Progenitor cell of endocrine pancreas (in vitro differentiated cells): ENCODE data around the gene DENND1A. TPM values are rescaled to one million over a fixed set of nuclear protein-coding genes. Genes with fewer than 3 reads are reported as not detected.

Experiments used
- DNase-seq: peaks from one replicate; pipeline ENCODE4 v3.0.0; 2021; ENCODE audit warnings: low spot score; ENCODE audit not compliant: unreplicated experiment
- H3K27ac Mint-ChIP-seq: 2 replicates; pipeline ENCODE4 v1.8.0; 2021; ENCODE audit warnings: mild to moderate bottlenecking, moderate library complexity, mixed read lengths
- H3K27me3 Mint-ChIP-seq: 2 replicates; pipeline ENCODE4 v1.8.0; 2021; ENCODE audit warnings: mixed read lengths
- H3K36me3 Mint-ChIP-seq: 2 replicates; pipeline ENCODE4 v1.8.0; 2022; ENCODE audit warnings: mixed read lengths; ENCODE audit not compliant: insufficient read depth
- H3K4me1 Mint-ChIP-seq: 2 replicates; pipeline ENCODE4 v1.8.0; 2021; ENCODE audit warnings: low read depth, mixed read lengths
- H3K4me3 Mint-ChIP-seq: 2 replicates; pipeline ENCODE4 v1.8.0; 2021; ENCODE audit warnings: low read depth, mild to moderate bottlenecking, moderate library complexity, mixed read lengths
- H3K9me3 Mint-ChIP-seq: 2 replicates; pipeline ENCODE4 v1.8.0; 2021; ENCODE audit warnings: low read depth, mixed read lengths
- total RNA-seq: library from RNA; stranded (reverse); gene quantifications from 2 replicates; pipeline ENCODE4 v1.2.1, GENCODE V29; 2021
- TF ChIP-seq, protein P1 (sequence below): fragments of 200-600 bp; sonication (generic); IDR thresholded peaks from one replicate; pipeline ENCODE4 v1.5.0; 2021; ENCODE audit warnings: antibody characterized with exemption, mild to moderate bottlenecking; ENCODE audit not compliant: unreplicated experiment

Gene DENND1A
- total RNA-seq, 1 donor from 2014 or later: 20.1 TPM

DNA sequence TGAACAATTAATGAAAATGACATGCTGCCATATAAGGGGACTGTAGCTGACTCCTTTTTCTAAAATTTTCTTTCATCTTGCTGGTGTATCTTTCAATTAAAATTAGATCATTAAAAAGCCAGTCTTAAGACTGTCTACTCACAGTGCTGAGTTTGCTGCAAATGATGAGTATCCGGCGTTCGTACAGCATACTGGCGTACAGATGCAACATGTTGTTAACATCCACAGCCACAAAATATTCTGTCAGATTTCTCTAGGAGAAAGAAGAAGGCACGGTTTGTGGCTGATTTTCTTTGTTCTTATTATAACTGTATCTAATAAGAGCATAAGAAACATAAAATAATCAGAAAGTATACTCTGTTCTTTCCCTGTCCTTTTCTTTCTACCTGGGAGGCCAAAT is 278.1 kb downstream of the DENND1A start:
- no peak overlapping the region for H3K4me3 Mint-ChIP-seq
- H3K27ac Mint-ChIP-seq: no peak overlapping the region
- H3K27me3 Mint-ChIP-seq: peaks cover 53% of the 10 kb centered on the region
- H3K36me3 Mint-ChIP-seq: peaks cover 7% of the 10 kb centered on the region
- no peak for DNase-seq
- TF ChIP-seq, protein P1, sequence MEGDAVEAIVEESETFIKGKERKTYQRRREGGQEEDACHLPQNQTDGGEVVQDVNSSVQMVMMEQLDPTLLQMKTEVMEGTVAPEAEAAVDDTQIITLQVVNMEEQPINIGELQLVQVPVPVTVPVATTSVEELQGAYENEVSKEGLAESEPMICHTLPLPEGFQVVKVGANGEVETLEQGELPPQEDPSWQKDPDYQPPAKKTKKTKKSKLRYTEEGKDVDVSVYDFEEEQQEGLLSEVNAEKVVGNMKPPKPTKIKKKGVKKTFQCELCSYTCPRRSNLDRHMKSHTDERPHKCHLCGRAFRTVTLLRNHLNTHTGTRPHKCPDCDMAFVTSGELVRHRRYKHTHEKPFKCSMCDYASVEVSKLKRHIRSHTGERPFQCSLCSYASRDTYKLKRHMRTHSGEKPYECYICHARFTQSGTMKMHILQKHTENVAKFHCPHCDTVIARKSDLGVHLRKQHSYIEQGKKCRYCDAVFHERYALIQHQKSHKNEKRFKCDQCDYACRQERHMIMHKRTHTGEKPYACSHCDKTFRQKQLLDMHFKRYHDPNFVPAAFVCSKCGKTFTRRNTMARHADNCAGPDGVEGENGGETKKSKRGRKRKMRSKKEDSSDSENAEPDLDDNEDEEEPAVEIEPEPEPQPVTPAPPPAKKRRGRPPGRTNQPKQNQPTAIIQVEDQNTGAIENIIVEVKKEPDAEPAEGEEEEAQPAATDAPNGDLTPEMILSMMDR: no peak
- no peaks in the 10 kb centered on the region for H3K9me3 Mint-ChIP-seq
- H3K4me1 Mint-ChIP-seq: no peaks in the 10 kb centered on the region

DNA sequence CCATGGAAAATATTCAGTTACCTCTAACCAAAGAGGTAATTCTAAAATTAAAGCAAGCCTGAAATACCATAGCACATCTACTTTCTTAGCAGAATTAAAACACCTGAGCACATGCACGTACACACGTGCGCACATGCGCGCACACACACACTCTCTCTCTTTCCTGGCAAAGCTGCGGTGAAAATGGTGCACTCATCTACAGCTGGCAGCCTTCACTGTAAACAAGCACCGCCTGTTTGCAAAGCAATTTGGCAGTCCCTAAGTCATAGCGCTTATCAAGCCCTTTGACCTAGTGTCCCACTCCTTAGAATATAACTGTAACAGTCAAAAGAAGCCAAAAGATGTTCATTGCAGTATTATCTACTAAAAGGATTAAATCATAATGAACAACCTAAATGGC is 278.7 kb downstream of the DENND1A start:
- DNase-seq: no peak
- Mint-ChIP-seq H3K9me3 (no peaks in the 10 kb centered on the region), H3K27me3 (peaks cover 52% of the 10 kb centered on the region), H3K4me3 (no peak overlapping the region), H3K4me1 (no peaks in the 10 kb centered on the region), H3K36me3 (peaks cover 7% of the 10 kb centered on the region), H3K27ac (no peak overlapping the region)
- TF ChIP-seq, protein P1: no peak

DNA sequence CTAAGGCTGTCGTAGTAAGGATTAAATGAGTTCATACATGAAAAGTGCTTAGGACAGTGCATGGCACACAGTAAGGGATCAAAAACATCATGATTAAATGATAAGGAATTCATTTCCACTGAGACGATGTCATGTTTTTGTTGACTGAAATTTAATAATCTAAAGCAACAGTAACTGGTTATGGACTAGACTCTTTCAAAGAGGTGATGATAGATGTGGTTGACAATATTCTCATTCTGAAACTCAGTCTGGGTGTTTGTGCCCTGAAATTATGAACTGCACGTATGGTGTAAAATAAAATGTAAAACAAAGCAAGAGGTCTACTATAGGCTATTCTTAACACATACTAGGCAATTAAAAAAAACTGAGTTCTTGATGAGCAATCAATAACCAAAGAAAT is 280.0 kb downstream of the DENND1A start:
- Mint-ChIP-seq H3K27ac (no peak overlapping the region), H3K36me3 (peaks cover 10% of the 10 kb centered on the region), H3K9me3 (no peaks in the 10 kb centered on the region), H3K27me3 (peaks cover 41% of the 10 kb centered on the region), H3K4me1 (peaks cover 5% of the 10 kb centered on the region), H3K4me3 (no peak overlapping the region)
- TF ChIP-seq, protein P1: no peak
- DNase-seq: no peak

DNA sequence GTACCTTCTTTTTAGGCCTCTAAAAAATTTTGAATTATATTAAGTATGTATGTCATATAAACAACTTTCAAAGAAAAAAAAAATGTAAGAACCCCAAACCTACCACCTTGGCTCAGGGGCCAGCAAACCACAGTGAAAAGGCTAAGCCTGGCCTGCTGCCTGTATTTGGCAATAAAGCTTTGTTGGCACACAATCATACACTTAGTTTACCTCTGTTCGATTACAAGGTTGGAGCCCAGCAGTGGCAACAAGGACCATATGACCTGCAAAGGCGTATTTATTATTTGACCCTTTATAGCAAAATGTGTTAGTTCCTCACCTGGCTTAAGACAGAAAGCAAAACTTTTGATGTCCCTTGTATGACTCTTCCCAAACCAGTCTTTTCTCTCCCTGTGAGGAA is 282.8 kb downstream of the DENND1A start:
- H3K36me3 Mint-ChIP-seq: peaks cover 19% of the 10 kb centered on the region
- no peak overlapping the region for H3K27ac Mint-ChIP-seq
- H3K27me3 Mint-ChIP-seq: peaks cover 38% of the 10 kb centered on the region
- H3K4me1 Mint-ChIP-seq: peaks cover 7% of the 10 kb centered on the region
- TF ChIP-seq, protein P1: no peak
- H3K4me3 Mint-ChIP-seq: no peak overlapping the region
- DNase-seq: no peak
- no peaks in the 10 kb centered on the region for H3K9me3 Mint-ChIP-seq

DNA sequence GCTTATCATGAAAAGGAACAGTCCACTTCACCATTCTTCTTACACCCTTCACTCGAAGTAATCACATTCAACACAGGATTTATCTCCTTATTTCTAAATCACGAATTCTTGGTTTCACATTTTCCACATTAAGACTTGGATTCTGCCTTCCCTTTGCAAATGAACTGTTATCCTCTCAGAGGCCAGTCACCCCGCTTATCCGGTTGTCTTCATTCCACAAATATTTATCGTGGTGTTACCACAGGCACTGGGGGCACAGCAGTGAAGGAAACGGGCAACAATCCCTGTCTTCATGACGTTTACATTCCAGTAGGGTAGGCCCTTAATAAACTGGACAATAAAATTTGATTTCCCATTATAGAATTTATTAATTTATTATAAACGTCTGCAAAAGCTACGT is 284.2 kb downstream of the DENND1A start:
- no peak overlapping the region for H3K27ac Mint-ChIP-seq
- TF ChIP-seq, protein P1: no peak
- H3K27me3 Mint-ChIP-seq: peaks cover 45% of the 10 kb centered on the region
- H3K36me3 Mint-ChIP-seq: peaks cover 16% of the 10 kb centered on the region
- H3K9me3 Mint-ChIP-seq: no peaks in the 10 kb centered on the region
- H3K4me1 Mint-ChIP-seq: peaks cover 7% of the 10 kb centered on the region
- DNase-seq: no peak
- no peak overlapping the region for H3K4me3 Mint-ChIP-seq
